IPS-NIHi7 (cell line): ENCODE data around the gene PTPN20.
"Not testable (repeated sequence)": the region's sequence is repeated elsewhere in the genome, so short reads cannot be mapped to it uniquely, and the experiment has no call there.

Experiments
- DNase-seq: peaks from one replicate; pipeline ENCODE4 v3.0.0; 2012; ENCODE audit warnings: mixed read lengths; ENCODE audit errors: extremely low spot score

PTPN20 gene

DNA sequence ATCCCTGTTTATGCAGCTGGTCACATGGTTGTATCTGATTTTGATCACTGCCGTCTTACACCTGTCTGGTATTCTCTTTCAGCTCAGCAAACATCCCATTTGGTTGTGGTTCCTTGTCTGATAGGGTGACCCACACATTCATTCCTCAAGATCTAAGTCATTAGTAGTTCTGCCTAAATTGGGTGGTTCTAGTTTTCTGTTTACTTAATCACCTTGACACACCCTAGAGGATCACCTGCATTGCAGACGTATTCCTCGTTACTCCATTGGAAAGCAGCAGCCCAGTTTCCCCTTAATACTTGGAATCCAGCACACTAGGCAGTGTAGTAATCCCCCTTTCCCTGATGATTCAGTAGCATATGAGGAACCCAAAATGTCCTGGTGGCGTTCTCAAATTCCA lies 41.3 kb downstream of the PTPN20 start:
- not testable (repeated sequence) for DNase-seq

DNA sequence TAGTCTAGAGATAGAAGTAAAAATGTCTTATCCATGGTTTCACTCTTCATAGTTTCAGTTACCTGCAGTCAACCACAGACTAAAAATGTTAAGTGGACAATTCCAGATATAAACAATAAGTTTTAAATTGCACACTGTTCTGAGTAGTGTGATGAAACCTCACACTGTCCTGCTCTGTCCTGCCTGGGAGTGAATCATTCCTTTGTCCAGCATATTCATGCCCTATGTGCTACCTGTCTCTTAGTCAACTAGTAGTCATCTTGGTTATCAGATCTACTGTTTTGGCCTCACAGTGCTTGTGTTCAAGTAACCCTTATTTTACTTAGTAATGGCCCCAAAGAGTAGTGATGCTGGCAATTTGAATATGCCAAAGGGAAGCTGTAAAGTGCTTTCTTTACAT lies 49.5 kb downstream of the PTPN20 start:
- not testable (repeated sequence) for DNase-seq

DNA sequence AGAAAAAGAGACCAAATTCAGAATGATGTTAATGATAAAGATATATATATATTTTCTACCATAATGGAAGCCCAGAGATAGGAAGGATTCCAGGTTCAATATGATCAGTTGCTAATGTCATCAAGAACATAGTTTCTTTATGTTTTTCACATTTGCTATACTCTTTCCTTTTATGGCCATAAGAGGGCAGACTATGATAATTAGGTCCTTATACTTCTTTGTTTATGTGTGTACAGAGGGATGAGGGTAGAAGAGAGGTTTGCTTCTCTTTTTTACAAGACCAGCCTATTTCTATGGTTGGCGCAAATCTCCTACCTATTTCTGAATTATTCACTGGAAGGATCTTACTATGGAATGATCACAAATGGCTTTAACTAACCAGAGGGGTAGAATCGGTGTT lies 52.1 kb downstream of the PTPN20 start:
- DNase-seq = not testable (repeated sequence)

GRCh38 chr10:46967013-46967412 lies 55.8 kb downstream of the PTPN20 start:
- not testable (repeated sequence) for DNase-seq

DNA sequence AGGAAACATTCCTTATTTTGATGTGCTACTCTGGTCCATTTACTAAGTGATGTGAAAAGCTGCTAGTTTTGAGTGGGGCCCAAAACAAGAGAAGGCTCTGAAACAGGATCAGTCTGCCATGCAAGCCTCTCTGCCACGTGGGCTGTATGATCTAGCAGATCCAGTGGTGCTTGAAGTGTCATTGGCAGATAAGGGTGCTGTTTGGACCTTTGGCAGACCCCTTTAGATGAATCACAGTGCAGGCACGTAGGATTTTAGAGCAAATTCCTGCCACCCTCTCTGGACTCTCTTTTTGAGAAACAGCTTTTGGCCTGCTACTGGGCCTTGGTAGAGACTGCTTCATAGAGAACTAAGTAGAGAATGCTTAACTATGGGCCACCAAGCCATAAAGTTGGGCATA lies 69.0 kb downstream of the PTPN20 start:
- not testable (repeated sequence) for DNase-seq

DNA sequence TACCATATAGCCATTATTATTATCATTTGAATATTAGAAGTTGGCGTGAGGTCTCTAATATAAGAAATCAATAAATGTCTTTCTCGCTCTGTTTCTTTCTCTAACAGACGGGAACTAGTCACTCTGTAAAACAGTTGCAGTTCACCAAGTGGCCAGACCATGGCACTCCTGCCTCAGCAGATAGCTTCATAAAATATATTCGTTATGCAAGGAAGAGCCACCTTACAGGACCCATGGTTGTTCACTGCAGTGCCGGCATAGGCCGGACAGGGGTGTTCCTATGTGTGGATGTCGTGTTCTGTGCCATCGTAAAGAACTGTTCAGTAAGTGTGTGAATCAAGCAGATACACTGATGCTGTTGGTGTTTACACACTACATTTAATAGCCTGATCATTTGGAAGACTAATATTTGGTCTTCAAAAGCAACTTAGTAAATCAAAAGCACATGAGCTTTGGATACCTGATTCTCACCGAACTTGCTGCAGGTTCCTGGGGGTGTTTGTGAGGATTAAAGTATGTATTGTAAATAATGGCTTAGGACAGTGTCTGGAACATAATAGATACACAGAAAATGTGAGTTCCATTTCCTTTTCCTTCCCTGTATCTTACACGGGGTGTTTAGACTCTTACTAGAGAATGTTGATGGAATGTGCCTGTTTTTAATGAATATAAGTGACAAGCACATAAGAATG lies 76.2 kb downstream of the PTPN20 start:
- DNase-seq = not testable (repeated sequence)

DNA sequence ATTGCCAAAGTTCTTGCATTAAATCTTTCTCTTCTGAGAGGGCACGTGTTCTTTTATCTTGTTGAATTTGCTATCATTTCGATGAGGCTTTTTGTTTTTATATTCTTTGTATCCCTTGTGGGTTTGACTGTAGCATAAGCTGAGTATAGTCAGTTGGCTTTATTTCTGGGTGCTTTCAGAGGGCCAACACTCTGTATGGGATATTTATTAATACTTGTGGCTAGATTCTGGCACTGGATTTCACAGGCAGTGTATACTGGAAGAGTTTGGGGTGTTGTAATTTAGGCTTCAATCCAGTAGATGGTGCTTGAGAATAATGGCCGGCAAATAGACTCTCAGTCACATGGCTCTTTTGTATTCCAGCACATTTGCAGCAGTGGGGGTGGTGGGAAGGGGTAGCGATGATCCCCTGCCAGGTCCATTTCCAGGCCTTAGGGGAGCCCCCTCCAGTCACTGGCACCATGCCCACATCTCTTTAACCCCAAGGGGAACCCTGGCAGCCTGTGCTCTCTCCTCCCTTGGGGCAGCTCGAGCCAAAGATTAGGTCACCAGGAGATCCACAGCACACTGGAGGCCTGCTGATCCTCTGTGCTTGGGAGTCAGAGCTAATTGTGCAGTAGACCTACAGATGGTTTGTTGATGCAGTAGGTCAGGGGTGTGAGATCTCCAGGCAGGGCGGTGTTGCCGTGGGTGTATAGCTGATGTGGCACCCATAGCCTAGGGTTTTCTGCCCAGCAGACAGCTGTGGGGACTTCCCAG lies 81.8 kb downstream of the PTPN20 start:
- DNase-seq = peak; percentile 52

DNA sequence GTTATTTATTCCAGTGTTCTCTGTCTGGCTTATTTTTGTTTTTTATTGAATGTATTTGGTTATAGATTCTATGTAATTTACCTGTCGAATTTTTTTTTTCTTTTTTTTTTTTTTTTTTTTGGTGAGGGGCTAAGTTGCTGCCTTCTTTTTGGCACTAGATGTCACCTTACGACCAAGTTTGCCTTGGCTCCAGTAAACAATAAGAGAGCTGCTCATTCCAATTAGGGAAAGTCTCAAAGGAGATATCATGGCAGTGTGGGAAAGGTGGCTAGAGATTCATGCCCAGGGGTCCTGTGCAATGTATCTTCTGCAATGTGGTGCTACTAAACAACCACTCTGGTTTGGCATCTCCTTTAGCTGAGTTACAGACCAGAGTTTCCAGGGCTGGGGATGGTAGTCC lies 84.0 kb downstream of the PTPN20 start:
- DNase-seq = no peak

- no peak for DNase-seq
Measured at GRCh38 chr10:46998192-46998591, 87.0 kb downstream of the PTPN20 start.

DNA sequence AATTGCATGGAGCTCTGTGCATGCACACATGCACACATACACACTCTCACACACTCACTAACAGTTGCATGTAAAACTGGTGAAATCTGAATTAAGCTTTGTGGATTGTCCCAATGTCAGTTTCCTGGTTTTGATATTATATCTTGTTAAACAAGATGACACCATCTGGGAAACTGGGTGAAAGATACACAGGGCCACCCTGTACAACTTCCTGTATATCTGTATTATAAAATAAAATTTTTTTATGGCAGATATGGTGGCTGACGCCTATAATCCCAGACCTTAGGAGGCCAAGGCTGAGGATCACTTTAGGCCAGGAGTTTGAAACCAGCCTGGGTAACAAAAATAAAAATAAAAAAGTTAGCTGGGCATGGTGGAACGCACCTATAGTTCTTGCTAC lies 87.4 kb downstream of the PTPN20 start:
- DNase-seq = no peak

GRCh38 chr10:46999217-46999616 lies 88.0 kb downstream of the PTPN20 start:
- DNase-seq = no peak

DNA sequence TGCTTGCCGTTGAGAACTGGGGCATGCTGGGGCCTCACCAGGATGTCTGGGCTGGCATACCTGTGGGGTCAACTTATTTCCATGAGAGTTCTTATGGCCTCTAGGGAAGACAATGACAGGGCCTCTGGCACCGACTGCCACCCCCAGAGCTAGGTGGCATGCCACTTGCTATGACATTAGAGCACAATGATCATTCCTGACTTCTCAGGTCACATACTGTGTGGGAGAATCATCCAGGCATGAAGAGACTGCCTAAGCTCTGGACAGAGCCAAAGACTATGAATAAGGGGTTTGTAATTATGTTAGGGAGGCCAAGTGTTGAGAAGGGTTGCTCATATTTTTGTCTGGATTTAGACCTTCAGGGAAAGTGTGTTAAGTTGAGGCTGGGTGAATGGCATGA lies 97.5 kb downstream of the PTPN20 start:
- no peak for DNase-seq

- no peak for DNase-seq
Measured at GRCh38 chr10:47009215-47009838, 98.1 kb downstream of the PTPN20 start.

GRCh38 chr10:47010036-47010435 lies 98.8 kb downstream of the PTPN20 start:
- no peak for DNase-seq

DNA sequence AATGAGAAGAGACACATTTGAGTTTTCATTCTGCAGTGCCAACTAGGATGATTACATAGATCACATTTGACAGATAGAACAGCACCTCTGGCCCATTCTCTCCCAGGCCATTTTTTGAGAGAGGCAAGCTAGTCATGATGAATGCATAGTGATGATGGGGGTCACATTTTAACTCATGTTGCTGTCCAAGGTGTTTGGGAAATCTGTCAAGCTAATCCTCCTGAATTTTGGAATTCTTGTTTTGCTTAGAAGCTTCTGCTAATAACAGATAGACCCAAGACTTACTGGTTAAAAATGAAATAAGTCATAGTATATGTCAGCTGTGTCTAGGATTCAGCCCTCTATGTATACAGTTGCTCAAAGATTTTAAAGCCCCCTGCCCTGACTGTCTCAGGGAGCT lies 101.0 kb downstream of the PTPN20 start:
- no peak for DNase-seq

DNA sequence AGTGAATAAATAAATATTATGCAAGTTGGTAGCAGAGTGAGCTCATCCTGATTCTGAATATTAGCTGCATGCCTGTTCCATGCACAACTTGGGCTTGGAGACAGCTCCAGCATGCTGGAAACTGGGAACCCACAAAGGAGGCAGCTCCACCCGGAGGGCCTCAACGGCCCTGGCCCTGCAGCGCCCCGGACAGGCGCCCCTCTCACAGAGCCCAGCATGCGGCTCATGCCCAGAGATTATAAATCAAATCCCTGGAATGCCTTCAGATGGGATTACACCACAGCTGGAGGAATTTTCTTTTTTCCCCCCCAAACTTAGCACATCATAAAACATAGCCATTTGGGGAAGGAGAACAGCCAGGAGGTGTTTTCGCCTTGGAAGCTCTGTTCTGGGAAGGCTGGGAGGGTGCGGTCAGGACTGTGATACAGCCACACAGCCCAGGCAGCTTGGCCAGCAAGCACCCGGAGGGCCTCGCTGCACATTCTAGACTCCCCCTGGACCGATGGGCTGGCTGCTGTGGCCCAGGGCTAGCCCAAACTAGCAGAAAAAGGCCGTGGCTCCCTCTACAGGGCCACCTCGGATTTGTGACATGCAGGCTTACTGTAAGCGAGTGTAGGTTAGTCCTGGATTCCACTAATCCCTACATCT lies 102.4 kb downstream of the PTPN20 start:
- no peak for DNase-seq

- no peak for DNase-seq
Measured at GRCh38 chr10:47015404-47015803, 104.2 kb downstream of the PTPN20 start.

DNA sequence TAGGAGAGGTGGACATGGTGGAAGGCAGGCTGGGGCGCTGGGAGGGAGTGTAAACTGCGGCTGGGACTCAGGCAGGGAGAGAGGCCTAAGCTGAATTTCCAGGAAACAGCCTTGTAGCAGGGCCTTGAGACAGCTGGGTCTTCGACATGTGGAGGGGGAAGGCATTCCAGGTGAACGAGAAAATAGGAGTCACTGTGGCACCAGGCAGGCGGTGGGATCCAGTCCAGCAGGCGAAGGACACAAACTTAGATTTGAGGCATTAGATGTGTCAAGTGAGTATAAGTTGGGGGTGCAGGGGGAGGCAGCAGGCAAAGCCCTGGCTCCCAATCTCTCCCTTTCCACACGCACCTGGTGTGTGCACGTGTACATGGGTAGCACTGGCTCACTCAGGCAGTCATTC lies 105.3 kb downstream of the PTPN20 start:
- no peak for DNase-seq

DNA sequence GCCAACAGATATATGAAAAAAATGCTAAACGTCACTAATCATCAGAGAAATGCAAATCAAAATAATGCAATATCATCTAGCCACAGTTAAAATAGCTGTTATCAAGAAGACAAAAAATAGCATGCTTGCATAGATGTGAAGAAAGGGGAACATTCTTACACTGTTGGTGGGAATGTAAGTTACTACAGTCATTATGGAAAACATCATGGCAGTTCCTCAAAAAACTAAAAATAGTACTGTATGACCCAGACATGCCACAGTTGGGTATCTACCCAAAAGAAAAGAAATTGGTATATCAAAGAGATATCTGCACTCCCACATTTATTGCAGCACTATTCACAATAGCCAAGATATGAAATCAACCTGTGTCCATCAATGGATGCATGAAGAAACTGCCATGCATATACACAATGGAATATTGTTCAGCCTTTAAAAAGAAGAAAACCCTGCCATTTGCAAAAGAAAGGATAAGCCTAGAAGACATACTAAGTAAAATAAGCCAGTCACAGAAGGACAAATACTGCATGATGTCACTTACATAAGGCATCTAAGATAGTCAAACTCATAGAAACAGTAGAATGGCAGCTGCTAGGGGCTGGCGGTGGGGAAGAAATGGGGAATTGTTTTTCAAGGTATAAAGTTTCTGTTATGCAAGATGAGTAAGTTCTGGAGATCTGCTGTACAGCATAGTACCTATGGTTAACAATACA lies 107.0 kb downstream of the PTPN20 start:
- no peak for DNase-seq

GRCh38 chr10:47019155-47020145 lies 108.2 kb downstream of the PTPN20 start:
- DNase-seq = peak; percentile 4

DNA sequence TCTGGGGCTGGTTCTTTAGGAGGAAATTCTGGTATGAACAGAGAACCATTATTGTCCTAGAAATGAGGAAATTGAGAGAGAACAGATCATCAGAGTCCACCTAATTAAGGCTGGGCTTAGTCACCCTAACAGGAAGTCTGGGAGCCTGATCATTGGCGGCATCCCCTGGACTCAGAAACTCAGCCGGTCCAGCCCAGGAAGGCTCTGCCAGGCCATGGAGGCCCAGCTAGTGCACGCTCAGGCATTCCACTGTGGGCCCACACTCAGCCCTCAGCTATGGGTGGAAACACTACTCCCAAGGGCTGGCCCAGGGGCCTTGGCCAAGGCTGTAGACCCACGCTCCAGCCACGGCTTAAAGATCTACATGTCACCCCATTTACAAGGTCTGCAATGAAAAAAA lies 109.2 kb downstream of the PTPN20 start:
- DNase-seq = peak; percentile 7
